ENCODE results near the gene PPARG.
A peak's percentile ranks its signal among the peaks of the same experiment; 100 is the strongest.

The PPARG gene

GRCh38 chr3:12409684-12410596, 121.1 kb downstream of the PPARG start:
- no peak for DNase-seq (ENCODE audit: low spot score)

GRCh38 chr3:12413721-12414255, 124.9 kb downstream of the PPARG start:
- DNase-seq (ENCODE audit: low spot score): no peak

- no peak for DNase-seq (ENCODE audit: low spot score)
Observed at GRCh38 chr3:12415014-12415680, 126.3 kb downstream of the PPARG start.

GRCh38 chr3:12416731-12417130, 127.9 kb downstream of the PPARG start:
- no peak for DNase-seq (ENCODE audit: low spot score)

- no peak for DNase-seq (ENCODE audit: low spot score)
Observed at GRCh38 chr3:12420393-12420792, 131.5 kb downstream of the PPARG start.

GRCh38 chr3:12421132-12421531, 132.3 kb downstream of the PPARG start:
- DNase-seq (ENCODE audit: low spot score): no peak

GRCh38 chr3:12423131-12423530, 134.3 kb downstream of the PPARG start:
- no peak for DNase-seq (ENCODE audit: low spot score)

GRCh38 chr3:12423918-12424630, 135.2 kb downstream of the PPARG start:
- no peak for DNase-seq (ENCODE audit: low spot score)

GRCh38 chr3:12424635-12425319, 135.9 kb downstream of the PPARG start:
- no peak for DNase-seq (ENCODE audit: low spot score)

GRCh38 chr3:12425850-12426579, 137.1 kb downstream of the PPARG start:
- no peak for DNase-seq (ENCODE audit: low spot score)

- no peak for DNase-seq (ENCODE audit: low spot score)
Observed at GRCh38 chr3:12427551-12427950, 138.7 kb downstream of the PPARG start.

- no peak for DNase-seq (ENCODE audit: low spot score)
Observed at GRCh38 chr3:12428126-12428525, 139.3 kb downstream of the PPARG start.

- DNase-seq (ENCODE audit: low spot score): no peak
Observed at GRCh38 chr3:12430086-12430485, 141.2 kb downstream of the PPARG start.

GRCh38 chr3:12433823-12434222, 145.0 kb downstream of the PPARG start:
- no peak for DNase-seq (ENCODE audit: low spot score)

GRCh38 chr3:12436514-12437220, 147.8 kb downstream of the PPARG start:
- peak; percentile 67 for DNase-seq (ENCODE audit: low spot score)

GRCh38 chr3:12437221-12437605, 148.3 kb downstream of the PPARG start:
- DNase-seq (ENCODE audit: low spot score): no peak

- DNase-seq (ENCODE audit: low spot score): no peak
Observed at GRCh38 chr3:12437861-12438260, 149.0 kb downstream of the PPARG start.

- no peak for DNase-seq (ENCODE audit: low spot score)
Observed at GRCh38 chr3:12438318-12438717, 149.4 kb downstream of the PPARG start.

- DNase-seq (ENCODE audit: low spot score): no peak
Observed at GRCh38 chr3:12439161-12439940, 150.5 kb downstream of the PPARG start.

All from GM03348 (cell line).